OCI-LY7 (cell line): ENCODE data around the gene SRGAP2B. TPM values are rescaled to one million over a fixed set of nuclear protein-coding genes. Genes with fewer than 3 reads are reported as not detected.
"Not testable (repeated sequence)": the region's sequence is repeated elsewhere in the genome, so short reads cannot be mapped to it uniquely, and the experiment has no call there.

Experiments used
- BruUV-seq: library from RNA; stranded (reverse); fragments of 400-500 nt; replicated peaks from 2 replicates; lab custom pipeline; 2021; lab: Mats Ljungman, UMichigan
- CTCF ChIA-PET: fragments of 300-600 bp; sonication (Branson Sonifier 250); formaldehyde crosslinking; loops from one replicate; lab custom pipeline; 2022; ENCODE audit warnings: antibody characterized with exemption; ENCODE audit not compliant: unreplicated experiment; lab: Charles Lee
- POLR2A ChIA-PET: fragments of 300-600 bp; sonication (Branson Sonifier 250); formaldehyde crosslinking; loops from one replicate; lab custom pipeline; 2022; ENCODE audit warnings: antibody characterized with exemption; lab: Charles Lee
- DNase-seq: peaks from one replicate; pipeline ENCODE4 v3.0.0-alpha.2; 2015; ENCODE audit warnings: low spot score
- H2AFZ ChIP-seq: fragments of 200-600 bp; sonication (generic), shearing (Covaris generic); 2 replicates; pipeline ENCODE4 v1.6.1; 2014; ENCODE audit warnings: mild to moderate bottlenecking, antibody characterized with exemption, low read length, moderate library complexity
- H3K27ac ChIP-seq: fragments of 200-600 bp; sonication (generic); 2 replicates; pipeline ENCODE4 v1.5.1; 2014; ENCODE audit warnings: mixed run types, low read depth, mild to moderate bottlenecking, moderate library complexity, low read length, inconsistent platforms; ENCODE audit not compliant: poor library complexity, severe bottlenecking
- H3K36me3 ChIP-seq: fragments of 200-600 bp; sonication (generic); 2 replicates; pipeline ENCODE4 v1.6.1; 2014; ENCODE audit warnings: mild to moderate bottlenecking, antibody characterized with exemption, low read length, moderate library complexity, mixed read lengths; ENCODE audit not compliant: insufficient read depth
- H3K4me1 ChIP-seq: fragments of 200-600 bp; sonication (generic); 2 replicates; pipeline ENCODE4 v1.5.1; 2014; ENCODE audit warnings: mild to moderate bottlenecking, low read length; ENCODE audit not compliant: insufficient read depth, poor library complexity, severe bottlenecking
- H3K4me2 ChIP-seq: fragments of 200-600 bp; sonication (generic); 2 replicates; pipeline ENCODE4 v1.6.1; 2014; ENCODE audit warnings: mild to moderate bottlenecking, low read length
- H3K4me3 ChIP-seq: fragments of 200-600 bp; sonication (generic); 2 replicates; pipeline ENCODE4 v1.5.1; 2014; ENCODE audit warnings: mild to moderate bottlenecking, low read depth, low read length; ENCODE audit not compliant: poor library complexity, severe bottlenecking
- H3K79me2 ChIP-seq: fragments of 200-600 bp; sonication (generic); 2 replicates; pipeline ENCODE4 v1.6.1; 2016; ENCODE audit warnings: low read depth, mild to moderate bottlenecking, low read length, moderate library complexity, mixed read lengths; ENCODE audit not compliant: insufficient read depth
- H3K9me2 ChIP-seq: fragments of 200-600 bp; sonication (generic); 2 replicates; pipeline ENCODE4 v1.6.1; 2016; ENCODE audit warnings: mild to moderate bottlenecking, low read length, mixed read lengths; ENCODE audit not compliant: insufficient read depth
- H3K9me3 ChIP-seq: fragments of 200-600 bp; sonication (generic); 2 replicates; pipeline ENCODE4 v1.6.1; 2014; ENCODE audit warnings: mild to moderate bottlenecking, mixed run types, low read length, mixed read lengths
- H4K20me1 ChIP-seq: fragments of 200-600 bp; sonication (generic); 2 replicates; pipeline ENCODE4 v1.6.1; 2014; ENCODE audit warnings: mild to moderate bottlenecking, antibody characterized with exemption, low read length, moderate library complexity, mixed read lengths; ENCODE audit not compliant: insufficient read depth
- intact Hi-C: fragments of 100-400 bp; cut with micrococcal nuclease; formaldehyde crosslinking; loops from one replicate; pipeline ENCODE4 v1.10.0; 2022; ENCODE audit not compliant: unreplicated experiment
- total RNA-seq, 2 experiments: library from RNA; depleted of rRNA in 1 of 2; stranded (reverse); fragments of >200 nt in 1 of 2; shearing (Covaris generic) in 1 of 2; gene quantifications; 2 replicates each; pipeline ENCODE4 v1.2.3, GENCODE V29; 2014 to 2022

The SRGAP2B gene
- total RNA-seq, 2 experiments from 2014 or later = 22.1 to 36.5 TPM

GRCh38 chr1:145063941-145064648 is 31.0 kb downstream of the SRGAP2B start:
- peak; percentile 5 for DNase-seq
- POLR2A ChIA-PET, H3K4me1 ChIP-seq, H2AFZ ChIP-seq, H4K20me1 ChIP-seq, H3K79me2 ChIP-seq, intact Hi-C loops, BruUV-seq, H3K4me2 ChIP-seq, CTCF ChIA-PET, H3K9me3 ChIP-seq, H3K36me3 ChIP-seq, H3K9me2 ChIP-seq, H3K4me3 ChIP-seq, H3K27ac ChIP-seq: not testable (repeated sequence)

DNA sequence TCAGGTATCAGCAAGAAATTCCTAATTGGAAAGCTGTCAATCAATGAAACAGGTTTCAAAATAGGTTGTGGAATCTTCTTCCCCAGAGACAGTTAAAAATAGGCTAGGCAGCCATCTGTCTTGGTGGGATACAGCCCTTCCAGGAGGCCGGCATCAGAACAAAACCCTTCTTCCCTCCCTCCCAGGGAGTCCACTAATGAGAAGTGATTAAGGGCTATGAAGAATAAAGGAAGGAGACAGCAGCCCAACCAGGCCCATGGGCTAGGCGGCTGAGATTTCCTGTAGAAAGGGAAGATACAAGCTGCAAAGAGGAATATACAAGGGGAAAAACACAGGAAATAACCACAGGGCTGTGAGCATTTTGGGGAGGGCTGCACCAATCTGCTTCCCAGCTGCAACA is 31.8 kb downstream of the SRGAP2B start:
- intact Hi-C loops, BruUV-seq, CTCF ChIA-PET: not testable (repeated sequence)

GRCh38 chr1:145058184-145058583 is 36.9 kb downstream of the SRGAP2B start:
- BruUV-seq, H2AFZ ChIP-seq, H3K4me1 ChIP-seq, CTCF ChIA-PET, H4K20me1 ChIP-seq, H3K4me3 ChIP-seq, H3K36me3 ChIP-seq, H3K9me3 ChIP-seq, intact Hi-C loops, POLR2A ChIA-PET, H3K9me2 ChIP-seq, H3K27ac ChIP-seq, DNase-seq, H3K4me2 ChIP-seq, H3K79me2 ChIP-seq: not testable (repeated sequence)

More for the DNA sequence above, 31.8 kb downstream of the SRGAP2B start:
- H3K36me3 ChIP-seq, POLR2A ChIA-PET, H3K9me2 ChIP-seq, H3K27ac ChIP-seq, H4K20me1 ChIP-seq, H3K4me3 ChIP-seq, H3K9me3 ChIP-seq, DNase-seq, H2AFZ ChIP-seq, H3K4me2 ChIP-seq, H3K4me1 ChIP-seq, H3K79me2 ChIP-seq: not testable (repeated sequence)

GRCh38 chr1:145055217-145055760 is 39.8 kb downstream of the SRGAP2B start:
- H3K9me3 ChIP-seq, H3K27ac ChIP-seq, H3K36me3 ChIP-seq, H4K20me1 ChIP-seq, H2AFZ ChIP-seq, DNase-seq, H3K4me3 ChIP-seq, POLR2A ChIA-PET, H3K9me2 ChIP-seq, H3K4me2 ChIP-seq, H3K79me2 ChIP-seq, intact Hi-C loops, H3K4me1 ChIP-seq, CTCF ChIA-PET: not testable (repeated sequence)
- TSS peak; percentile 43 for BruUV-seq

GRCh38 chr1:145053428-145053827 is 41.7 kb downstream of the SRGAP2B start:
- DNase-seq, H4K20me1 ChIP-seq, H3K27ac ChIP-seq, BruUV-seq, CTCF ChIA-PET, H3K9me2 ChIP-seq, H3K4me1 ChIP-seq, H3K9me3 ChIP-seq, H3K36me3 ChIP-seq, H3K79me2 ChIP-seq, intact Hi-C loops, POLR2A ChIA-PET, H3K4me3 ChIP-seq, H2AFZ ChIP-seq, H3K4me2 ChIP-seq: not testable (repeated sequence)

DNA sequence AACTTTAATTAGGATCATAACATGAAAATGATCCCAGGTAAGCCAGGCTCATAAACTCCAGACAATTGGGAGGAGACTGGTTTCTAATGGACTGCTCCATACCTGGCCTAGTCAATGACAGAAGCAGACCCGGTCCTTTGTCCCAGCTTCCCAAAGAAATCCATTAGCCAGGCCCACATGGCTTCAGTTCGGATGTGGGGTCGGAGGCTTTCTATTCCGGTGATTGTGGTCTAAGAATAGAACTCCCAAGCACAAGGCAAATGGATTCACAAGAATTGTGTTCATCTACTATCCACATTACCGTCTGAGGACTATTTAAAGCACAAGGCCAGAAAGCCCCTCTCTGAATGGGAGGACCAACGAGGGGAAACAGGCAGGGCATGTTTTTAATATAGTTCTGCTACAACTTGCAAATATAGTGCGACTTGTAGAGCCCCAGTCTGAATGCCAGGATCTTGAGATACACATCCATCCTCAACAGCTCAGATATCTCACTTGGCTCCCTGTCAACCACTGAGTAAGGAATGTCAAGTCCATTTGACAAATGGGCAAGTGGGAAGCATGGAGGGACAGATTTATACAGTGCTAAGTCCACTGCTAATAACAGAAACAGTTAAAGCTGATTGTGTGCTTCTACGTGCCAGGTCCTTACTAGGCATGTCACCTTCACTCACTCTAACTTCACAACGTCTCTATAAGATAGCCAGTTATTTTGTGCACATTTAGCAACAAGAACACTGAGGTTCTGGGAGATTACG is 42.9 kb downstream of the SRGAP2B start:
- BruUV-seq = not testable (repeated sequence)

More for the DNA sequence above, 42.9 kb downstream of the SRGAP2B start:
- H3K36me3 ChIP-seq, H3K4me2 ChIP-seq, H2AFZ ChIP-seq, DNase-seq, H3K79me2 ChIP-seq, H3K9me2 ChIP-seq, H3K9me3 ChIP-seq, H3K4me1 ChIP-seq, CTCF ChIA-PET, intact Hi-C loops, H3K4me3 ChIP-seq, H4K20me1 ChIP-seq, POLR2A ChIA-PET, H3K27ac ChIP-seq: not testable (repeated sequence)
